H7 (cell line): ENCODE results near the gene WIPI1. TPM values are rescaled to one million over a fixed set of nuclear protein-coding genes. Genes with fewer than 3 reads are reported as not detected.
"Not testable (repeated sequence)": the region's sequence is repeated elsewhere in the genome, so short reads cannot be mapped to it uniquely, and the experiment has no call there.

Experiments
- DNase-seq: peaks from one replicate; pipeline ENCODE4 v3.0.0; 2012
- H3K27me3 ChIP-seq: 2 replicates; pipeline ENCODE4 v1.6.0; 2011; ENCODE audit warnings: mild to moderate bottlenecking, low read length; ENCODE audit not compliant: control insufficient read depth, insufficient read depth
- H3K36me3 ChIP-seq: replicated peaks from 2 replicates; pipeline ENCODE4 v1.5.1; 2011; ENCODE audit warnings: low read length; ENCODE audit not compliant: control insufficient read depth, insufficient read depth
- H3K4me3 ChIP-seq: 2 replicates; pipeline ENCODE4 v1.5.1; 2011; ENCODE audit warnings: low read depth, mild to moderate bottlenecking, control low read depth, low read length, moderate library complexity; ENCODE audit not compliant: insufficient read depth
- total RNA-seq: library from RNA; depleted of rRNA; stranded (reverse); fragments of >200 nt; shearing (Covaris generic); gene quantifications from 2 replicates; pipeline ENCODE4 v1.2.3, GENCODE V29; 2014; rRNA removed

The WIPI1 gene, protein sequence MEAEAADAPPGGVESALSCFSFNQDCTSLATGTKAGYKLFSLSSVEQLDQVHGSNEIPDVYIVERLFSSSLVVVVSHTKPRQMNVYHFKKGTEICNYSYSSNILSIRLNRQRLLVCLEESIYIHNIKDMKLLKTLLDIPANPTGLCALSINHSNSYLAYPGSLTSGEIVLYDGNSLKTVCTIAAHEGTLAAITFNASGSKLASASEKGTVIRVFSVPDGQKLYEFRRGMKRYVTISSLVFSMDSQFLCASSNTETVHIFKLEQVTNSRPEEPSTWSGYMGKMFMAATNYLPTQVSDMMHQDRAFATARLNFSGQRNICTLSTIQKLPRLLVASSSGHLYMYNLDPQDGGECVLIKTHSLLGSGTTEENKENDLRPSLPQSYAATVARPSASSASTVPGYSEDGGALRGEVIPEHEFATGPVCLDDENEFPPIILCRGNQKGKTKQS
- 22.4 and 24.4 TPM in 2 replicates for total RNA-seq

DNA sequence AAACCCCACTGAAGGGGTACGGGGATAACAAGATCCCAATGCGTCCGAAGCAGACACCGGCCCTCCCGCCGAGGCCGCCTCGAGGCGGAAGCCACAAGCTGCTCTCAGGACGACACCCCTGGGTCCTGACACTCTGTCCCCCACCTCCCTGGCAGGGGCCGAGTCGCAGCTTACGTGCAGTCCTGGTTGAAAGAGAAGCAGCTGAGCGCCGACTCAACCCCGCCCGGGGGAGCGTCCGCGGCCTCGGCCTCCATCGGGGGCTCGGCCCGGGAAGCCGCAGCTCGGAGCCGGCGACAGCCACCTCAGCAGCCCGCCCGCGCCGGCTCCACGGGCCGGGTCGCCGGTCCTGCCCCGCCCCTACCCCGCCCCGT lies at the start of gene WIPI1:
WIPI1 (minus strand) TSS at position 329 of the 371 bp plus-strand sequence; CDS start at position 254, 75 bp downstream.
- Histone ChIP-seq H3K36me3 (no peaks in the 10 kb centered on the region), H3K27me3 (no peaks in the 10 kb centered on the region; the same call in 1 of the 2 replicates)
- DNase-seq, result no peak

DNA sequence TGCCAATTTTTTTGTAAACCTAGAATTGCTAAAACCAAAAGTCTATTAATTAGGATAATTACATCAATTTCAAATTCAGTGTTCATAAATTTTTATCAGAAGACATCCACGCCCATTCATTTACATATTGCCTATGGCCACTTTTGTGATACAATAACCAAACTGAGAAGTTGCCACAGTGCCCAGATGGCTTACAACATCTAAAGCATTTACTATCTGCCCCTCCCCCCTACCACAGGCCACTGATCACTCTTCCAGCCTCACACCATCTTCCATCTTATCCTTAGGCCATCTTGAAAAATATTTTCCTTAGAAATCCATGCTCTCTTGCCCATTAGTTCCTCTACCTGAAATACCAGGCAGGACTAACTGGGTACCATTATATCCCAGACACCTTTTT lies 48.7 kb upstream of the WIPI1 start:
- Histone ChIP-seq H3K4me3 (no peak overlapping the region), H3K27me3 (no peaks in the 10 kb centered on the region), H3K36me3 (no peaks in the 10 kb centered on the region)
- DNase-seq, result no peak

More for the DNA sequence above, at the start of gene WIPI1:
- peak within 1 kb of the TSS; percentile 67 for H3K4me3 ChIP-seq

DNA sequence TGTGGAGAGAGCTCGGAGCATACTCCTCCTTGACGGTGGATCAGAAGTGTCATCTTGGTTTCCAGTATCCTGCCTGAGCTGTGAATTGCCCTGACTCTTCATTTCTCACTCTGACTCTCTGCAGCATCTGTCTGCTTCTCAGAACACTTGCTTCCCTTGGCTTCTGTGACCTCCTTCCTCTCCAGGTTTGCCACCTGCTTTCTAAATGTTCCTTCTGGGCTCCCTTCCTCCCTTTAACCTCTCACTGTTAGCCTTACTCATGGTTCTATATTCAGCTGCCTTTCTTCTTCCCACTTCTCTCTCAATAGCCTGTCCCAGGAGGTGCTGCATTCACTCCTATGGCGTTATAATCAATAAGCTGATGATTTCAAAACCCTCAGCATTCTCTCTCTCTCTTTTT lies 43.8 kb upstream of the WIPI1 start:
- Histone ChIP-seq H3K4me3 (no peak overlapping the region), H3K36me3 (no peaks in the 10 kb centered on the region), H3K27me3 (no peaks in the 10 kb centered on the region)
- DNase-seq, result no peak

DNA sequence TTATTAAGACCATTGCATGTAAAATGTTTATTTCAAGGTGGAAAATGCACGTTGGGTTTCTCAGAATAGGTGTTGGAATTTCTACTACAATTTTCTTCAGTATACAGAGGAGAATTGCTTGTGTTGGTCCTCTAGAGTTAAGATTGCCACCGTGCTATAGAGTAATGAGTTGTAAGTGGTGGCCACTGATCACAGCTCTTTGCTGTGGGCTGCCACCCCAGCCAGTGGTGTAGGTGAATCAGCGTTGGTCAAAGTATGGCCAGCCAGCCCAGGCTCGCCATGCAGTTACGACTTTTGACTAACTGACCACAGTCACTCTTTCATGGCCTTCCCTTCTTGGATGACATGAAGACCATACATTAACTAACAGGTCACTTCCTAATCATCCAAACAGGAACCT lies 42.3 kb upstream of the WIPI1 start:
- H3K36me3 ChIP-seq, result no peaks in the 10 kb centered on the region
- no peak overlapping the region for H3K4me3 ChIP-seq
- no peaks in the 10 kb centered on the region for H3K27me3 ChIP-seq
- no peak for DNase-seq

DNA sequence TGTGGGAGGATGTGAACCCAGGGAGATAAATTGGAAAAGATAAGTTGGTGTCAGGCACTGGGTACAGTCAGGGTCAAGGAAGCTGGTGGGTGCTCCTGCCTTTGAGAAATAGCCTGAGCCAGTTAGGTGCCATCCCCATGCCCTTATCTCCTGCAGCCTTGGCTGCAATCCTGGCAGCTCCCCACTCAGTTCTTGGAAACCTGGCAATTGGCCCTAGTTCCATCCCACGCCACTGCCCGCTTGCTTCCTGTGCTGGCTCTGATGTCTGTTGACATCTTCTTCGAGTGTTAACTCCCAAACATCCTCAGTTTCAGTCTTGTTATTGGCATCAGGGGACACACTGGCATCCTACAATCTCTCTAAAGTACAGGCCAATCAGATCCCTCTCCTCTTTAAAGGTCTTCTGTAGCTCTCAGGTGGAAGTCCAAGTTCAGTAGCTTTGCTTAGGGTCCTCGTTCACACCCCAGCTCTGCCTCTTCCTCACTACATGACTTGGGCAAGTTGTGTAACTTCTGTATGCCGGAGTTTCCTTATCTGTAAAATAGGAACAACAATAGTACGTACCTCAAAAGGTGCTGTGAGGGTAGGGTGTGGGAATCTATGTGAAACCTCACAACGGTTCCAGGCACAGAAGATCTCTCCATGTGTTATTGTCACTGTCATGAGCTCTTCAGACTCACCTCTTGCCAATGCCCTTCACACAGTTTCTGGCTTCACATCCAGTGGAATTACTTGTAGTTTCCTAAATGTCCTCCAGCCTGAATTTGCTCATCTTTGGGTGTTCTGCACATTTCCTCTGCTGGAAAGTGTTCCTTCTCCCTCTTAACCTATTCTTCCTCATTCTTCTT lies 41.4 kb upstream of the WIPI1 start:
- Histone ChIP-seq H3K36me3 (no peaks in the 10 kb centered on the region), H3K27me3 (no peaks in the 10 kb centered on the region), H3K4me3 (no peak overlapping the region)
- DNase-seq, result no peak

DNA sequence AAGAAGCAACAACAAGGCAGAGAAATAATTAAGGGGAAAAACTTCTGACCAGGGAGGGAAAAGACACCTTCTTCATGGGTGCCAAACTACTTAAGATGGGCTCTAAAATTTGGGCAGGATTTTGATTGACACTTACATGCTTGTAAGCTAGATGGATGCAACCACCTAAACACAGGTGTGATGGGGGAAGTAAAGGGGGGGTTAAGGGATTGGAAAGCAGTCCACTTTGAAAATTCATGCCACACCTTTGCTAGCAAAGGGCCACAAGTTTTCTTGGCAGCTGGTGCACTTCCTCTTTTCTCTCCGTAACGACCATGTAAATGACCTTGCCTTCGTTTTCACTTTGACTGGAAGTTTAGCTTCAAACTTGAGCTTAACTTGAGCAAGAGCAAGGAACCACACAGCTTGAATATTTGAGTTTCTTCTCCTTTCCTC lies 40.6 kb upstream of the WIPI1 start:
- H3K27me3 ChIP-seq, result no peaks in the 10 kb centered on the region
- no peak overlapping the region for H3K4me3 ChIP-seq
- DNase-seq, result no peak
- H3K36me3 ChIP-seq, result no peaks in the 10 kb centered on the region

DNA sequence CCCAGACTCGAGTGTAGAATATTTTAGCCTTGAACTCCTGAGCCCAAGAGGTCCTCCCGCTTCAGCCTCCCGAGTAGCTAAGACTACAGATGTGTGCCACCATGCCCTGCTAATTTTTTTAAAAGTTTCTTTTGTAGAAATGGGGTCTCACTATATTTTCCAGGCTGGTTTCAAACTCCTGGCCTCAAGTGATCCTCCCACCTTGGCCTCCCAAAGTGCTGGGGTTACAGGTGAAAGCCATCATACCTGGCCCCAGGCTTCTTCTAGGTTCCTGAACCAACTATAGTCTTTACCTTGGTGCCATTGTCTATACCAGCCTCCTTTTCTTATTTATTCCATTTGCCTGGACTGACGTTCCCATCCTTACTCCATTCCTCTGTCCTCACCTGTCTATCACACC lies 37.8 kb upstream of the WIPI1 start:
- Histone ChIP-seq H3K4me3 (no peak overlapping the region), H3K36me3 (no peaks in the 10 kb centered on the region), H3K27me3 (no peaks in the 10 kb centered on the region)
- no peak for DNase-seq

DNA sequence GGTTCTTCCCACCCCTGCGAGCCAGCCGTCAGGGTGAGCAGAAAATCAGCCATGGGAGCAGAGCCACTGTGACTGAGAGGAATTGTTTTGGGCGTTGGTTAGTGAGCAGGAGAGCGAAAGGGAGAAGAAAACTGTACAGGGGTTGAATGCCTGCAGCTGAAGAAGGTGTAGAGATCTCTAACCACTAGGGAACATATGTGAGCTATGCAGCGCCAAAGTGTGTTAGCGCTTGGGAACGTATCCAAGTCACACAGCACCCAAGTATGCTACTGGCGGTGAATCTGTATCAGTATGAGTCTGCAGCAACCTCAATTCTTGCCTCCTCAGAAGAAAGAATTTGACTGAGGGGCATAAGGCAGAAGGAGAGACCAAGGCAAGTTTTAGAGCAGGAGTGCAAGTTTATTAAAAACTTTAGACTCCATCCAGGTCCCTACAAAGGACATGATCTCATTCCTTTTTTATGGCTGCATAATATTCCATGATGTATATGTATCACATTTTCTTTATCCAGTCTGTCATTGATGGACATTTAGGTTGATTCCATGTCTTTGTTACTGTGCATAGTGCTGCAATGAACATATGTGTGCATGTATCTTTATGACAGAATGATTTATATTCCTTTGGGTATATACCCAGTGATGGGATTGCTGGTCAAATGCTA lies 35.2 kb upstream of the WIPI1 start:
- not testable (repeated sequence) for H3K27me3 ChIP-seq, H3K4me3 ChIP-seq, DNase-seq, H3K36me3 ChIP-seq

DNA sequence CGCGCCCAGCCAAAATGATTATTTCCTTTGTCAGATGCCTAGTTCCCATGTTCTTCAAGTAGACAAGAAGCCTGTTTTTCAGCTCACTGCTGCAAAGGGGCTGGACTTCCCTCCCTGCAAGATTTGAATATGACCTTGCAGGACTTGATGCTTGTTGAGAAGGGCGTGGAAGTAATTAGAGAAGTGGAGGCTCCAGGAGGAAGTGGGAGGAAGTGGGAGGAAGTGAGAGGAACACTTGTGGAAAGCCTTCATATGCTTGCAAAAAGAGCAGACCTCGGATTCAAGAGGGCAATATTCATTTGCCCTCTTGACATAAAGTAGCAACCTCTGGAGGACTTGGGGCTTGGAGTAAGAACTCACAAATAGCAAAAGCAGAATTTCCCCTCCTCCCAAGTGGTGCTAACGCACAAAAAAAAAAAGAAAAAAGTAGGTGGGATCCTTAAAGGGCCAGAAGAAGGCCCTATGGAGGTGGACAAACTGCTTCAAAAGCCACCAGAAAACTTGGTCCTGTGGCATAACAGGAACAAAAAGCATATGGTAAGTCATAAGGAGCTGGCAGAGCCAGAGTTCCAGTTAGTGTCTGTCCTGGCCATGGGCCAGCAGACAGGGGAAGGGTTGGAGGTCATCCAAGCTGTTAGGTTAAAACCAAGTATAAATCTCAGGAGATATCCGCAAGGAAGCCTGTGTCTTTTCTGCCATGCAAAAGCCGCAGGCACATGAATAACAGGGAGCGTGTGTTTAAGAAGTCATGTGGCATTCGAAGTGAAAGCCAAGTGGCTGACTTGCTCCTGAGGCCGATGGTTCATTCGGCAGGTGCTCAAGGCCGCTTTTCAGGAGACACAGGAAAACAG lies 34.3 kb upstream of the WIPI1 start:
- Histone ChIP-seq H3K36me3 (no peaks in the 10 kb centered on the region), H3K4me3 (no peak overlapping the region), H3K27me3 (no peaks in the 10 kb centered on the region)
- DNase-seq, result no peak

DNA sequence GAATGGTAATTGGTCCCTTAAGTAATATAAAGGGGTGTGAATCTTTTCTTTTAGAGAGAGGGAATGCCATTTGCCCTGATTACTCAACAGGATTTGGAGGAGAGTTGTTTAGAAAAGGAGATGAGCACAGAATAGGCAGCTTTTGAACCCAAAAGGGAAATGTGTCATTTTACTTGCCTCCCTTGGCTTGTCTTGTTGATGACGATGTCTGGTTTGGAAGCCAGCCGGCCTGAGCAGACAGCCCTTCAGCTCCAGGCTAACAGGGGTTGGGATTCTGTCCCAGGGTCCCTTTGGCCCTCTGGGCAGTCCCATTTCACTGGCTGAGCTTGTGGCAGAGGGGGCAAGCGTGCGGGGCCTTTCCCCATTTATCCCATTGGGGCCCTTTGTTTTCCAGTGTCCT lies 32.6 kb upstream of the WIPI1 start:
- no peaks in the 10 kb centered on the region for H3K36me3 ChIP-seq
- DNase-seq, result no peak
- H3K4me3 ChIP-seq, result no peak overlapping the region
- H3K27me3 ChIP-seq, result no peaks in the 10 kb centered on the region

DNA sequence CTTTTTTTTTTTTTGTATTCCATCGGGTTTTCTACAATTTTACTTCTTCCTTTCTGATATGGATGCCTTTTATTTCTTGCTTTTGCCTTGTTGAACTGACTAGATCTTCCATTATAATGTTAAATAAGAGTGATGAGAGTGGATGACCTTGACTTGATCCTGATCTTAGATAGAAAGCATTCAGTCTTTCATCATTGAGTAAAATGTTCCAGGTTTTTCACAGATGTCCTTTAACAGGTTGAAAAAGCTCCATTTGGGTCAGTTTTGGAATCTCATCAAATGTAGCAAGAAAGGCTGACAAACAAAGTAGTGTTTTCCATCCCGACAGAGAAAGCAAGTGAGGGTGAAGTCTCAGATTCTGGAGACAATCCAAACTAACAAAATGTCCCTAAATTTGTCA lies 27.2 kb upstream of the WIPI1 start:
- Histone ChIP-seq H3K27me3 (no peaks in the 10 kb centered on the region), H3K4me3 (no peak overlapping the region), H3K36me3 (no peaks in the 10 kb centered on the region)
- no peak for DNase-seq

DNA sequence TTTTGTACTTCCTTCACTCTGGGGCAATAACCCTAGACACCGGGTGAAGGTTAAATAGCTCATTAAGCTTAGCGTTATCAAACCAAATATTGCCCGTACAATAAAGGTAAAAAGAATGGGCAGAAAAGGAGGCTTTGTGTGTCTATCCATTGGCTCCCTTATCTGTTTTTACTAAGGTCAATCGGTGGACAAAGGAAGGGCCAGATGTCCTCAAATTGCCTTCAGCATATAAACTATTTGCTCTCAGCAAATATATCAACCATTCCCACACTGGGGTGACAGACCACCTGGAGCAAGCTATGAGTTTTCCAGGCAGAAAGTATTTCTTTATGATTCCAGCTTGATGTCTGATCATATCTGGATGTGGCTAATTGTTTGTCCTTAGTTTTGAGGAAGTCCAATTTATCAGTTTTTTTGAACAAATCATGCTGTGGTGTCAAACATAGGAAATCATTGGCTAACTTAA lies 25.3 kb upstream of the WIPI1 start:
- H3K27me3 ChIP-seq, result no peaks in the 10 kb centered on the region
- DNase-seq, result no peak

DNA sequence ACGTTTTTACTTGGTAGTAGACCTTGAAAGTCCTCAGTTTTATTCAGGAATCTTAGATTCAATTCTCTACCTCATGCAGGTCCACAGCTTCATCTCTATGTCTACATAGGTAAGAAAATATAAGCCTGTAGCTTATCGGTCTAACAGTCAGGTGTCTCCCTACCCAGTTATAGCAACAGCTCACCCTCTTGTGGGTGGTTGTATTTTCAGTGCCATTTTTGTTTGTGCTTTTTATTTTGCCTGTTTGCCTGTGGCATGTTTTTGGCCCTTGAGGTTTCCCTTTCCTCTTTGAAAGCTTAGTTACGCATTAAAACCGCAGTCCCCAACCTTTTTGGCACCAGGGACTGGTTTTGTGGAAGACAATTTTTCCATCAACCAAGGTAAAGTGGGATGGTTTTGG lies 23.6 kb upstream of the WIPI1 start:
- H3K36me3 ChIP-seq, result no peaks in the 10 kb centered on the region
- H3K4me3 ChIP-seq, result no peak overlapping the region
- DNase-seq, result no peak
- H3K27me3 ChIP-seq, result no peaks in the 10 kb centered on the region

More for the DNA sequence above, 25.3 kb upstream of the WIPI1 start:
- Histone ChIP-seq H3K36me3 (no peaks in the 10 kb centered on the region), H3K4me3 (no peak overlapping the region)

DNA sequence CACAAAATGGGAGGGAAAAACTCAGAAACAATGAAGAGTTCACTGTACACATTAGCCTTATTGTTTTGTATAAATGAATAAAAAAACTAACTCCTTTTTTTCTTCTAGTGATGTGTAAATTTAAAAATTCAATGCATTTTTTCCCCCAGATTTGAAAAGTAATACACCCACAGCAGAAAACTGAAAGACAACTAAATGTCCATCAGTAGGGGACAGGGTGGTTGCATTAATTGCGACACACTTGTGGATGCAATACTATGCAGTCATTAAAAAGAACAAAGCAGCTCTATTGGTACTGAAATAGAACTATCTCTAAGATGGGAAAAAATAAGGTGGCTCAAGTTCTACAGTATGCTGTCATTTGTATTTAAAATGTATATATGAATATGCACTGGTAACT lies 13.7 kb upstream of the WIPI1 start:
- no peak for DNase-seq
- no peak overlapping the region for H3K4me3 ChIP-seq
- H3K27me3 ChIP-seq, result no peaks in the 10 kb centered on the region
- H3K36me3 ChIP-seq, result no peaks in the 10 kb centered on the region
